Breast epithelium (tissue), 3 donors: ENCODE data around the gene OR6K2.

Source experiments
- POLR2A ChIP-seq: fragments of 450-650 bp; IDR thresholded peaks from one replicate; pipeline ENCODE4 v1.6.1; 2016; ENCODE audit warnings: antibody characterized with exemption, mild to moderate bottlenecking, moderate library complexity
- TF ChIP-seq, protein P1 (sequence below), 3 donors: fragments of 450-650 bp; IDR thresholded peaks; one replicate each; pipeline ENCODE4 v1.5.1; 2016 to 2017; ENCODE audit warnings: antibody characterized with exemption in 3 of 3, mild to moderate bottlenecking in 3 of 3, moderate library complexity in 3 of 3

DNA sequence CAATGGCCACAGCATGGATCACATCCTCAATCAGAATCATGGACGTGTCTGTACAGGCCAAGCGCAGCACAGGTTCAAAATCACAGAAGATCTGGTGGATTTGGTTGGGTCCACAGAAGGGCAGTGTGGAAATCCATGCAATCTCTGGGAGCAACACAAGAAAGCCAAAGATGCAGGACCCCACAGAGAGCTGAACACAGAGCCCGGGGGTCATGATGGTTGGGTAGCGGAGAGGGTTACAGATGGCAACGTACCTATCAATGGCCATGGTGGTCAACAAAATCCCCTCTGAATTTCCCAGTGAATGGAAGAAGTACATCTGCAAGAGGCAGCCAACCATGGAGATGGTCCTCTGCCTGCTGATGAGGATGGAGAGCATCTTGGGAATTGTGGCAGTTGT, 24.0 kb upstream of the OR6K2 start:
- TF ChIP-seq, protein P1, sequence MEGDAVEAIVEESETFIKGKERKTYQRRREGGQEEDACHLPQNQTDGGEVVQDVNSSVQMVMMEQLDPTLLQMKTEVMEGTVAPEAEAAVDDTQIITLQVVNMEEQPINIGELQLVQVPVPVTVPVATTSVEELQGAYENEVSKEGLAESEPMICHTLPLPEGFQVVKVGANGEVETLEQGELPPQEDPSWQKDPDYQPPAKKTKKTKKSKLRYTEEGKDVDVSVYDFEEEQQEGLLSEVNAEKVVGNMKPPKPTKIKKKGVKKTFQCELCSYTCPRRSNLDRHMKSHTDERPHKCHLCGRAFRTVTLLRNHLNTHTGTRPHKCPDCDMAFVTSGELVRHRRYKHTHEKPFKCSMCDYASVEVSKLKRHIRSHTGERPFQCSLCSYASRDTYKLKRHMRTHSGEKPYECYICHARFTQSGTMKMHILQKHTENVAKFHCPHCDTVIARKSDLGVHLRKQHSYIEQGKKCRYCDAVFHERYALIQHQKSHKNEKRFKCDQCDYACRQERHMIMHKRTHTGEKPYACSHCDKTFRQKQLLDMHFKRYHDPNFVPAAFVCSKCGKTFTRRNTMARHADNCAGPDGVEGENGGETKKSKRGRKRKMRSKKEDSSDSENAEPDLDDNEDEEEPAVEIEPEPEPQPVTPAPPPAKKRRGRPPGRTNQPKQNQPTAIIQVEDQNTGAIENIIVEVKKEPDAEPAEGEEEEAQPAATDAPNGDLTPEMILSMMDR (IDR thresholded peaks at IDR 0.05): no peak
- TF ChIP-seq POLR2A: no peak
